CD4-positive, CD25-positive, alpha-beta regulatory T cell (primary cell): ENCODE results near the gene ADAMTS10. TPM values are rescaled to one million over a fixed set of nuclear protein-coding genes. Genes with fewer than 3 reads are reported as not detected.
"Not testable (repeated sequence)": the region's sequence is repeated elsewhere in the genome, so short reads cannot be mapped to it uniquely, and the experiment has no call there.

Experiments used
- ATAC-seq, 2 donors: fragments of 150-1000 bp; cut with Tn5 transposase; one replicate each; pipeline ENCODE4 v1.10.0; 2021; ENCODE audit warnings: low read depth in 2 of 2, moderate number of reproducible peaks in 2 of 2, moderate library complexity in 1 of 2
- DNase-seq, 3 donors: peaks; one replicate each; pipeline versions ENCODE4 v3.0.0 to v3.0.0-alpha.2; 2012 to 2022; ENCODE audit warnings: mixed read lengths in 1 of 3
- H3K27ac ChIP-seq: one replicate; pipeline ENCODE4 v1.7.0; 2013; ENCODE audit warnings: mild to moderate bottlenecking, low read length; ENCODE audit not compliant: insufficient read depth, poor library complexity, severe bottlenecking
- H3K27me3 ChIP-seq: one replicate; pipeline ENCODE4 v1.7.0; 2013; ENCODE audit warnings: low read length; ENCODE audit not compliant: control insufficient read depth, insufficient read depth
- H3K36me3 ChIP-seq: one replicate; pipeline ENCODE4 v1.7.0; 2013; ENCODE audit warnings: mild to moderate bottlenecking, low read length, moderate library complexity; ENCODE audit not compliant: control insufficient read depth, insufficient read depth
- H3K4me1 ChIP-seq: 2 replicates; pipeline ENCODE4 v1.7.0; 2013; ENCODE audit warnings: mild to moderate bottlenecking, low read length; ENCODE audit not compliant: insufficient read depth, control insufficient read depth, poor library complexity, severe bottlenecking
- H3K4me3 ChIP-seq: one replicate; pipeline ENCODE4 v1.7.0; 2013; ENCODE audit warnings: low read depth, mild to moderate bottlenecking, low read length, moderate library complexity
- H3K9me3 ChIP-seq, 2 experiments: 1 replicate in 1 of 2; 2 replicates in 1 of 2; pipeline ENCODE4 v1.7.0; 2013; ENCODE audit warnings: low read length in 2 of 2, mild to moderate bottlenecking in 1 of 2, moderate library complexity in 1 of 2; ENCODE audit not compliant: control insufficient read depth in 2 of 2
- H3K27ac Mint-ChIP-seq, 3 donors: one replicate each; pipeline ENCODE4 v1.8.0; 2020 to 2022; ENCODE audit warnings: mild to moderate bottlenecking in 3 of 3, mixed read lengths in 3 of 3, moderate library complexity in 2 of 3
- H3K27me3 Mint-ChIP-seq: one replicate; pipeline ENCODE4 v1.8.0; 2022; ENCODE audit warnings: mild to moderate bottlenecking, mixed read lengths
- H3K36me3 Mint-ChIP-seq: one replicate; pipeline ENCODE4 v1.8.0; 2020; ENCODE audit warnings: mixed read lengths
- H3K4me1 Mint-ChIP-seq, 4 donors: one replicate each; pipeline ENCODE4 v1.8.0; 2020 to 2022; ENCODE audit warnings: mixed read lengths in 4 of 4, mild to moderate bottlenecking in 1 of 4
- H3K4me3 Mint-ChIP-seq, 4 donors: one replicate each; pipeline ENCODE4 v1.8.0; 2020 to 2022; ENCODE audit warnings: mild to moderate bottlenecking in 4 of 4, mixed read lengths in 4 of 4, moderate library complexity in 3 of 4
- H3K9me3 Mint-ChIP-seq, 7 donors: one replicate each; pipeline ENCODE4 v1.8.0; 2020 to 2022; ENCODE audit warnings: mixed read lengths in 7 of 7, mild to moderate bottlenecking in 3 of 7, moderate library complexity in 2 of 7
- polyA plus RNA-seq, 4 donors: library from polyadenylated mRNA; unstranded; fragments of 300-500 nt; fragmentation: Illumina TruSeq; gene quantifications; one replicate each; pipeline ENCODE4 v1.2.3, GENCODE V29; 2021
- total RNA-seq: library from RNA; stranded (reverse); gene quantifications from one replicate; pipeline ENCODE4 v1.2.3, GENCODE V29; 2022

Gene ADAMTS10
- total and polyA plus RNA-seq, 5 donors from 2014 or later, result 0.42 to 17.9 (median 0.59) TPM

DNA sequence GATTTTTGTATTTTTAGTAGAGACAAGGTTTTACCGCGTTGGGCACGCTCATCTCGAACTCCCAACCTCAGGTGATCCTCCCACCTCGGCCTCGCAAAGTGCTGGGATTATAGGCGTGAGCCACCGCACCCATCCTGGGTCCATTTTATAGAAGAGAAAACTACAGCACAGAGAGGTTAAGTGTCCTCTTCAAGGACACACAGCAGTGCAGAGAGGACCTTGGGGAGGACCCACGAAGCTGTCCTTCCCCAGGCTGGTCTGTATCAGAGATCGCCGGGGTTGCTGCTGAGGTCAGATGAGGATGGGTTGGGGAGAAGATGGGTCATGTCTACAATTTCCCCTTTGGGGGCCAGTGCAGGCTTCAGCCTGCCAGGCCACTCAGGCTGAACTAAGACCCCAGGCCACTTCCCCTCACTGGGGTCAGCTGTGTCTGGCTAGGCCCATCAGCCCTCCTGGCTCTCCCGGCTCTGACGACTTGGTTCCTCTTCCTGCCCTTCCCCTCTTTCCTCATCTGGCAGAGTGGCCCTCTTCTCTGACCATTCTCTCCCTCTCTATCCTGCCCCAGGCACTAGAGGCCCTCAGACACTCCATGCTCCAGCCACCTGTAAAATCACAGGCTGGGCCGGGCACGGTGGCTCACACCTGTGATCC lies 42.9 kb downstream of the ADAMTS10 start:
- Mint-ChIP-seq H3K9me3 (peaks cover 0 to 1% (median 0%) of the 10 kb centered on the region in 7 donors), H3K4me3 (peak overlapping the region in 2 of 4 donors; percentile 49 to 54), H3K4me1 (peaks cover 9 to 71% (median 41%) of the 10 kb centered on the region in 4 donors), H3K27me3 (no peaks in the 10 kb centered on the region), H3K27ac (peak overlapping the region in 2 of 3 donors; percentile 55 to 68), H3K36me3 (peaks cover 3% of the 10 kb centered on the region)
- Histone ChIP-seq H3K36me3 (peaks cover 6% of the 10 kb centered on the region), H3K9me3 (no peaks in the 10 kb centered on the region), H3K27me3 (no peaks in the 10 kb centered on the region), H3K4me3 (no peak overlapping the region), H3K27ac (no peak overlapping the region), H3K4me1 (peaks cover 60% of the 10 kb centered on the region)
- no peak for ATAC-seq
- DNase-seq, result no peak

- H3K4me3 Mint-ChIP-seq, result peak overlapping the region in 1 of 4 donors; percentile 38
- H3K27ac Mint-ChIP-seq, result peak overlapping the region in 1 of 3 donors; percentile 79
- no peak overlapping the region for H3K4me3 ChIP-seq
- ATAC-seq (no peak), DNase-seq (no peak)
- peaks cover 3% of the 10 kb centered on the region for H3K36me3 Mint-ChIP-seq
- no peaks in the 10 kb centered on the region for H3K27me3 Mint-ChIP-seq
- peaks cover 9 to 69% (median 37%) of the 10 kb centered on the region in 4 donors for H3K4me1 Mint-ChIP-seq
- no peaks in the 10 kb centered on the region for H3K9me3 ChIP-seq
- H3K9me3 Mint-ChIP-seq, result peaks cover 0 to 1% (median 0%) of the 10 kb centered on the region in 7 donors
- no peaks in the 10 kb centered on the region for H3K27me3 ChIP-seq
- no peak overlapping the region for H3K27ac ChIP-seq
- peaks cover 53% of the 10 kb centered on the region for H3K4me1 ChIP-seq
- H3K36me3 ChIP-seq, result peaks cover 8% of the 10 kb centered on the region
These were observed 43.7 kb downstream of the ADAMTS10 start for GRCh38 chr19:8566855-8567254.

- peaks cover 9 to 57% (median 25%) of the 10 kb centered on the region in 4 donors for H3K4me1 Mint-ChIP-seq
- H3K4me3 ChIP-seq, H3K27me3 Mint-ChIP-seq, H3K9me3 Mint-ChIP-seq, ATAC-seq, H3K36me3 ChIP-seq, DNase-seq, H3K9me3 ChIP-seq, H3K27ac ChIP-seq, H3K36me3 Mint-ChIP-seq, H3K27me3 ChIP-seq: not testable (repeated sequence)
- H3K4me1 ChIP-seq, result peaks cover 35% of the 10 kb centered on the region
- H3K4me3 Mint-ChIP-seq, result peak overlapping the region in 1 of 4 donors; percentile 41
- H3K27ac Mint-ChIP-seq, result peak overlapping the region in 1 of 3 donors; percentile 79
These were observed 45.6 kb downstream of the ADAMTS10 start for GRCh38 chr19:8564866-8565265.

GRCh38 chr19:8561075-8561764 lies 49.3 kb downstream of the ADAMTS10 start:
- no peak overlapping the region for H3K4me3 Mint-ChIP-seq
- H3K27ac Mint-ChIP-seq, result peak overlapping the region in 2 of 3 donors; percentile 31 to 35
- peaks cover 19% of the 10 kb centered on the region for H3K36me3 ChIP-seq
- H3K4me1 ChIP-seq, result peaks cover 12% of the 10 kb centered on the region
- H3K4me1 Mint-ChIP-seq, result peaks cover 0 to 50% (median 24%) of the 10 kb centered on the region in 4 donors
- no peaks in the 10 kb centered on the region for H3K9me3 Mint-ChIP-seq
- H3K27ac ChIP-seq, result no peak overlapping the region
- H3K36me3 Mint-ChIP-seq, result no peaks in the 10 kb centered on the region
- H3K4me3 ChIP-seq, result no peak overlapping the region
- DNase-seq (no peak), ATAC-seq (no peak)
- H3K9me3 ChIP-seq, result no peaks in the 10 kb centered on the region
- H3K27me3 Mint-ChIP-seq, result no peaks in the 10 kb centered on the region
- H3K27me3 ChIP-seq, result no peaks in the 10 kb centered on the region

- Mint-ChIP-seq H3K4me1 (peaks cover 0 to 35% (median 19%) of the 10 kb centered on the region in 4 donors), H3K36me3 (peaks cover 7% of the 10 kb centered on the region), H3K27ac (peak overlapping the region in 2 of 3 donors; percentile 82 to 90), H3K27me3 (no peaks in the 10 kb centered on the region), H3K4me3 (no peak overlapping the region), H3K9me3 (no peaks in the 10 kb centered on the region)
- DNase-seq, result no peak
- Histone ChIP-seq H3K27ac (no peak overlapping the region), H3K9me3 (no peaks in the 10 kb centered on the region), H3K36me3 (peaks cover 32% of the 10 kb centered on the region), H3K27me3 (no peaks in the 10 kb centered on the region), H3K4me3 (no peak overlapping the region), H3K4me1 (no peaks in the 10 kb centered on the region)
- ATAC-seq, result no peak
These were observed 52.2 kb downstream of the ADAMTS10 start for GRCh38 chr19:8558325-8558724.

- Histone ChIP-seq H3K27me3 (no peaks in the 10 kb centered on the region), H3K27ac (no peak overlapping the region), H3K4me3 (no peak overlapping the region), H3K4me1 (no peaks in the 10 kb centered on the region), H3K36me3 (peaks cover 37% of the 10 kb centered on the region), H3K9me3 (no peaks in the 10 kb centered on the region)
- Mint-ChIP-seq H3K9me3 (no peaks in the 10 kb centered on the region), H3K27ac (peak overlapping the region; percentile 63 to 90 (median 82)), H3K4me1 (peaks cover 0 to 37% (median 19%) of the 10 kb centered on the region in 4 donors), H3K4me3 (peak overlapping the region in 1 of 4 donors; percentile 35), H3K27me3 (no peaks in the 10 kb centered on the region), H3K36me3 (peaks cover 12% of the 10 kb centered on the region)
- DNase-seq, result no peak
- ATAC-seq, result no peak
These were observed 52.8 kb downstream of the ADAMTS10 start for GRCh38 chr19:8557642-8558238.

- H3K36me3 Mint-ChIP-seq, result peaks cover 23% of the 10 kb centered on the region
- H3K4me3 Mint-ChIP-seq, H3K27me3 Mint-ChIP-seq, ATAC-seq, H3K27ac ChIP-seq, DNase-seq, H3K9me3 Mint-ChIP-seq, H3K4me3 ChIP-seq, H3K9me3 ChIP-seq, H3K4me1 ChIP-seq, H3K27me3 ChIP-seq: not testable (repeated sequence)
- peaks cover 57% of the 10 kb centered on the region for H3K36me3 ChIP-seq
- peaks cover 0 to 23% (median 16%) of the 10 kb centered on the region in 4 donors for H3K4me1 Mint-ChIP-seq
- peak overlapping the region in 2 of 3 donors; percentile 71 to 86 for H3K27ac Mint-ChIP-seq
These were observed 56.8 kb downstream of the ADAMTS10 start for GRCh38 chr19:8553729-8554128.
